Frontal cortex (tissue), 4 donors: ENCODE data around the gene FAM3B. TPM values are rescaled to one million over a fixed set of nuclear protein-coding genes. Genes with fewer than 3 reads are reported as not detected.

Source experiments
- DNase-seq, 2 donors: peaks; one replicate each; pipeline ENCODE4 v3.0.0; 2012; ENCODE audit warnings: low spot score in 2 of 2
- FAIRE-seq: peaks from 2 replicates; lab custom pipeline; 2012; peaks lifted over from hg19 to GRCh38; lab: Jason Lieb, UNC
- total RNA-seq: library from RNA; depleted of rRNA; stranded (reverse); fragments of >200 nt; gene quantifications from one replicate; pipeline ENCODE4 v1.2.3, GENCODE V29; 2014
- donor health status: control.
- donor health status: control.
- donor health status: control.

FAM3B gene
- total RNA-seq, 1 donor from 2014 or later = not detected

GRCh38 chr21:41366522-41367151, 50.0 kb downstream of the FAM3B start:
- DNase-seq (peak in 1 of 2 donors; percentile 44), FAIRE-seq (no peak)

- DNase-seq (no peak), FAIRE-seq (no peak)
Observed at GRCh38 chr21:41367301-41367944, 50.8 kb downstream of the FAM3B start.

GRCh38 chr21:41367945-41368734, 51.5 kb downstream of the FAM3B start:
- no peak for DNase-seq
- no peak for FAIRE-seq

- DNase-seq (no peak), FAIRE-seq (no peak)
Observed at GRCh38 chr21:41368735-41369104, 52.1 kb downstream of the FAM3B start.

GRCh38 chr21:41369105-41369919, 52.7 kb downstream of the FAM3B start:
- no peak for FAIRE-seq
- DNase-seq = no peak

- no peak for DNase-seq
- no peak for FAIRE-seq
Observed at GRCh38 chr21:41369920-41370839, 53.6 kb downstream of the FAM3B start.

- no peak for DNase-seq
- no peak for FAIRE-seq
Observed at GRCh38 chr21:41370840-41371684, 54.5 kb downstream of the FAM3B start.

- FAIRE-seq (no peak), DNase-seq (no peak)
Observed at GRCh38 chr21:41371685-41372030, 55.1 kb downstream of the FAM3B start.

- FAIRE-seq = no peak
- no peak for DNase-seq
Observed at GRCh38 chr21:41373253-41373652, 56.7 kb downstream of the FAM3B start.

GRCh38 chr21:41373763-41374162, 57.2 kb downstream of the FAM3B start:
- FAIRE-seq (no peak), DNase-seq (no peak)

GRCh38 chr21:41374177-41374712, 57.6 kb downstream of the FAM3B start:
- no peak for DNase-seq
- FAIRE-seq = no peak

- DNase-seq (no peak), FAIRE-seq (no peak)
Observed at GRCh38 chr21:41374867-41375533, 58.4 kb downstream of the FAM3B start.

GRCh38 chr21:41375875-41376274, 59.3 kb downstream of the FAM3B start:
- no peak for FAIRE-seq
- no peak for DNase-seq

GRCh38 chr21:41377715-41378114, 61.1 kb downstream of the FAM3B start:
- FAIRE-seq = no peak
- DNase-seq = no peak

- FAIRE-seq = no peak
Observed at GRCh38 chr21:41378849-41379248, 62.2 kb downstream of the FAM3B start.

GRCh38 chr21:41379901-41380300, 63.3 kb downstream of the FAM3B start:
- DNase-seq (no peak), FAIRE-seq (no peak)

More at GRCh38 chr21:41378849-41379248, 62.2 kb downstream of the FAM3B start:
- no peak for DNase-seq

GRCh38 chr21:41381731-41382130, 65.1 kb downstream of the FAM3B start:
- FAIRE-seq (no peak), DNase-seq (no peak)
